ENCODE data around the gene TCF12. TPM values are rescaled to one million over a fixed set of nuclear protein-coding genes. Genes with fewer than 3 reads are reported as not detected.

Gene TCF12
- total and polyA plus RNA-seq, 2 donors (not counting 3 experiments of a cell fraction or from before 2014, with no cell fraction given), result 72.1 to 133 TPM

DNA sequence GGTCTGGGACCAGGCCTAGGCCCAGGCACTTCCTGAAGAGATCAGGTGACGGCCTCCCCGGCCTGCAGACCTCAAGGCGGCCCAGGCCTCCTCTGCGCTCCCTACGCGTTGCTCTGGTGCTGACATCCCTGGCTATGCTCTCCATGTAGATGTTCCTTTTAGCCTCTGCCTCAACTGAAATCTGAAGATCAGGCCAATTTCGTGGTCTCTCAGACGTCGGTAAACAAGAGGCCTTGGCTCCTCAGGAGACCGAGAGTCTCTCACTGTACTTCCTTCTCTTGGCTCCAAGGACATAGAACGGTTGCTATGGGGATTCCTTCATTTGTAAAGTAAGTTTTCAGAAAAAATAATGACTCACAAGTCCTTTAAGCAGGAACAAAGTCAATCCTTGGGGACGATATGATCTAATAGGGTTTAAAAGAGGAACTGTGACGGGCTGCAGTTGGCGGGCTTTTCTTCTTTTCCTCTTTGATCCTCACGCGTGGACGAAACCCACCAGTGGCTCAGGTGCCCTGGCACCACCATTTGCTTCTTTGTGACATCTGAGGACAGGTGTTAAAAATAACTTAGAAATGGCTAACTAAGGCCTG is 402.3 kb downstream of the TCF12 start:
- no peaks in the 10 kb centered on the region for H4K20me1 ChIP-seq (replicated peaks; ENCODE audit: control insufficient read depth, extremely low read depth, insufficient read depth, low read length)
- no peak overlapping the region for H3K4me2 ChIP-seq (ENCODE audit: insufficient read depth, low read length)
- intact Hi-C loops (cut with micrococcal nuclease), result no loop called here
- no peaks in the 10 kb centered on the region for H3K79me2 ChIP-seq (ENCODE audit: control insufficient read depth, insufficient read depth, low read length)
- peak; percentile 74 for DNase-seq (ENCODE audit: low read depth, low spot score)
- peak overlapping the region; percentile 86 for H2AFZ ChIP-seq (ENCODE audit: low read depth, low read length)
- FAIRE-seq, result peak; percentile 87
- no TSS peak for BruUV-seq (replicated peaks)
- no peaks in the 10 kb centered on the region for H3K9me1 ChIP-seq (replicated peaks; ENCODE audit: control insufficient read depth, extremely low read depth, insufficient read depth, low read length)
- peaks cover 35% of the 10 kb centered on the region for H3K4me1 ChIP-seq (ENCODE audit: control insufficient read depth, extremely low read depth, insufficient read depth, low read length)
- H3K4me3 ChIP-seq (replicated peaks in 1 of 3; ENCODE audit: insufficient read depth in 1 of 3, low read depth in 1 of 3, low read length in 3 of 3), result no peak overlapping the region
- TF ChIP-seq EZH2 (IDR thresholded peaks at IDR 0.05; ENCODE audit: borderline replicate concordance, low read depth, low read length, severe bottlenecking) (no peak), JUN (IDR thresholded peaks at IDR 0.05; ENCODE audit: borderline replicate concordance, insufficient read depth, insufficient read length, low read depth) (peak; percentile 30), GATA2 (IDR thresholded peaks at IDR 0.05; ENCODE audit: insufficient read depth, insufficient read length, low read depth, low read length) (peak; percentile 25)
- H3K9me3 ChIP-seq (replicated peaks; ENCODE audit: control insufficient read depth, insufficient read depth, low read length), result no peaks in the 10 kb centered on the region
- H3K27ac ChIP-seq (ENCODE audit: insufficient read depth, low read depth, low read length), result peak overlapping the region; percentile 83
- H3K27me3 ChIP-seq (ENCODE audit: control insufficient read depth in 2 of 2, insufficient read depth in 2 of 2, low read length in 2 of 2), result no peaks in the 10 kb centered on the region
- ChIA-PET CTCF (interaction anchor here (2.5 kb wide), 1 partner anchor 14 kb away, joined by 13 read pairs; no protein-coding TSS in a partner anchor), POLR2A (no interaction called here)
- dilution Hi-C loops (cut with MboI; ENCODE audit: extremely low pct_ligation_motif_present, low sequenced_read_pairs), result no loop called here
- no peaks in the 10 kb centered on the region for H3K36me3 ChIP-seq (ENCODE audit: control insufficient read depth in 2 of 2, extremely low read depth in 1 of 2, insufficient read depth in 2 of 2, low read length in 2 of 2)
- peak overlapping the region; percentile 20 for H3K9ac ChIP-seq (replicated peaks; ENCODE audit: extremely low read depth, insufficient read depth, low read length)

DNA sequence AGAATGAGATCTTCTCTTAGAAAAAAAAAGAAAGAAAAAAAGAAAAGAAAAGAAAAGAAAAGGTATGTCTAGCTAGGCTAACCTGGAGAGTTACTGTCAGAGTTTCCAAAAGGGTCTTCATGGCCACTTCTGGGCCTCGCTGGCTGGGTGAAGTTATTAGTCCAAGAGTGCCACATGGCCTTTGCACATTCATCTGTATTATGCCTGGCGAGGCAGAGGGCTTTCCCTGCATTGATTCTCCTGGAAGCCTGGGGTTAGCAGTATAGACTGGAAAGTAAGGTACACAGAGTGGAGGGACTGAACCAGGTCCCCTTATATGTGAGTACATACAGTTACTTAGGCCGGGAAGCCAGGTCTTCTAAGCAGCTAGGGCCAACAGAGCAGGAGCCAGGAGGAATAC is 403.0 kb downstream of the TCF12 start:
- Histone ChIP-seq H4K20me1 (replicated peaks; ENCODE audit: control insufficient read depth, extremely low read depth, insufficient read depth, low read length) (no peaks in the 10 kb centered on the region), H3K27ac (ENCODE audit: insufficient read depth, low read depth, low read length) (peak overlapping the region; percentile 83), H3K4me3 (replicated peaks in 1 of 3; ENCODE audit: insufficient read depth in 1 of 3, low read depth in 1 of 3, low read length in 3 of 3) (no peak overlapping the region), H3K4me2 (ENCODE audit: insufficient read depth, low read length) (no peak overlapping the region), H3K27me3 (ENCODE audit: control insufficient read depth in 2 of 2, insufficient read depth in 2 of 2, low read length in 2 of 2) (no peaks in the 10 kb centered on the region), H2AFZ (ENCODE audit: low read depth, low read length) (no peak overlapping the region), H3K4me1 (ENCODE audit: control insufficient read depth, extremely low read depth, insufficient read depth, low read length) (peaks cover 35% of the 10 kb centered on the region), H3K9me3 (replicated peaks; ENCODE audit: control insufficient read depth, insufficient read depth, low read length) (no peaks in the 10 kb centered on the region), H3K79me2 (ENCODE audit: control insufficient read depth, insufficient read depth, low read length) (no peaks in the 10 kb centered on the region), H3K36me3 (ENCODE audit: control insufficient read depth in 2 of 2, extremely low read depth in 1 of 2, insufficient read depth in 2 of 2, low read length in 2 of 2) (no peaks in the 10 kb centered on the region), H3K9ac (replicated peaks; ENCODE audit: extremely low read depth, insufficient read depth, low read length) (no peak overlapping the region), H3K9me1 (replicated peaks; ENCODE audit: control insufficient read depth, extremely low read depth, insufficient read depth, low read length) (no peaks in the 10 kb centered on the region)
- intact Hi-C loops (cut with micrococcal nuclease), result no loop called here
- FAIRE-seq, result no peak
- dilution Hi-C loops (cut with MboI; ENCODE audit: extremely low pct_ligation_motif_present, low sequenced_read_pairs), result no loop called here
- BruUV-seq (replicated peaks), result no TSS peak
- ChIA-PET POLR2A (no interaction called here), CTCF (interaction anchor here (1.2 to 2.5 kb wide), 4 partner anchors 15 to 175 kb away, joined by 3 to 13 read pairs (median 8); no protein-coding TSS in a partner anchor)
- TF ChIP-seq POLR2AphosphoS5 (IDR thresholded peaks at IDR 0.05; ENCODE audit: insufficient read depth, low read depth, low read length) (no peak), JUN (IDR thresholded peaks at IDR 0.05; ENCODE audit: borderline replicate concordance, insufficient read depth, insufficient read length, low read depth) (no peak), GATA2 (IDR thresholded peaks at IDR 0.05; ENCODE audit: insufficient read depth, insufficient read length, low read depth, low read length) (no peak), EZH2 (IDR thresholded peaks at IDR 0.05; ENCODE audit: borderline replicate concordance, low read depth, low read length, severe bottlenecking) (no peak), POLR2A (IDR thresholded peaks at IDR 0.05; ENCODE audit: low read depth, low read length) (no peak), MAX (IDR thresholded peaks at IDR 0.05; ENCODE audit: insufficient read depth, insufficient read length) (no peak), FOS (IDR thresholded peaks at IDR 0.05; ENCODE audit: borderline replicate concordance, insufficient read depth, low read length) (no peak), MYC (IDR thresholded peaks at IDR 0.05; ENCODE audit: low read depth, low read length) (no peak)
- TF ChIP-seq, protein P1, sequence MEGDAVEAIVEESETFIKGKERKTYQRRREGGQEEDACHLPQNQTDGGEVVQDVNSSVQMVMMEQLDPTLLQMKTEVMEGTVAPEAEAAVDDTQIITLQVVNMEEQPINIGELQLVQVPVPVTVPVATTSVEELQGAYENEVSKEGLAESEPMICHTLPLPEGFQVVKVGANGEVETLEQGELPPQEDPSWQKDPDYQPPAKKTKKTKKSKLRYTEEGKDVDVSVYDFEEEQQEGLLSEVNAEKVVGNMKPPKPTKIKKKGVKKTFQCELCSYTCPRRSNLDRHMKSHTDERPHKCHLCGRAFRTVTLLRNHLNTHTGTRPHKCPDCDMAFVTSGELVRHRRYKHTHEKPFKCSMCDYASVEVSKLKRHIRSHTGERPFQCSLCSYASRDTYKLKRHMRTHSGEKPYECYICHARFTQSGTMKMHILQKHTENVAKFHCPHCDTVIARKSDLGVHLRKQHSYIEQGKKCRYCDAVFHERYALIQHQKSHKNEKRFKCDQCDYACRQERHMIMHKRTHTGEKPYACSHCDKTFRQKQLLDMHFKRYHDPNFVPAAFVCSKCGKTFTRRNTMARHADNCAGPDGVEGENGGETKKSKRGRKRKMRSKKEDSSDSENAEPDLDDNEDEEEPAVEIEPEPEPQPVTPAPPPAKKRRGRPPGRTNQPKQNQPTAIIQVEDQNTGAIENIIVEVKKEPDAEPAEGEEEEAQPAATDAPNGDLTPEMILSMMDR (IDR thresholded peaks at IDR 0.05; ENCODE audit: extremely low read depth in 1 of 2, insufficient read depth in 1 of 2, low read depth in 1 of 2, low read length in 2 of 2), result no peak
- DNase-seq (ENCODE audit: low read depth, low spot score), result no peak
